Trophoblast cell (in vitro differentiated cells and primary cell): Measurements from ENCODE around the gene CDH1.

ENCODE experiments used
- DNase-seq, 2 donors: peaks; one replicate each; pipeline ENCODE4 v3.0.0-alpha.2; 2016
- H2AFZ ChIP-seq: 2 replicates; pipeline ENCODE4 v1.6.1; 2013; ENCODE audit warnings: low read length, moderate library complexity, mild to moderate bottlenecking; ENCODE audit not compliant: insufficient read depth, poor library complexity
- H2AK5ac ChIP-seq: 2 replicates; pipeline ENCODE4 v1.6.1; 2013; ENCODE audit warnings: mild to moderate bottlenecking, low read length
- H2BK120ac ChIP-seq: 2 replicates; pipeline ENCODE4 v1.6.1; 2013; ENCODE audit warnings: low read length, mild to moderate bottlenecking, moderate library complexity; ENCODE audit not compliant: insufficient read depth, poor library complexity
- H2BK12ac ChIP-seq: 2 replicates; pipeline ENCODE4 v1.6.1; 2013; ENCODE audit warnings: mild to moderate bottlenecking, low read length, moderate library complexity
- H2BK5ac ChIP-seq: 2 replicates; pipeline ENCODE4 v1.6.1; 2013; ENCODE audit warnings: low read length, low read depth, moderate library complexity, mild to moderate bottlenecking; ENCODE audit not compliant: poor library complexity
- H3K14ac ChIP-seq: 2 replicates; pipeline ENCODE4 v1.6.1; 2013; ENCODE audit warnings: mild to moderate bottlenecking, low read length
- H3K18ac ChIP-seq: 2 replicates; pipeline ENCODE4 v1.6.1; 2013; ENCODE audit warnings: mild to moderate bottlenecking, low read length
- H3K23ac ChIP-seq: 2 replicates; pipeline ENCODE4 v1.6.1; 2013; ENCODE audit warnings: low read length
- H3K27ac ChIP-seq: 2 replicates; pipeline ENCODE4 v1.5.1; 2013; ENCODE audit warnings: low read depth, mild to moderate bottlenecking, inconsistent platforms, low read length, moderate library complexity
- H3K27me3 ChIP-seq: 2 replicates; pipeline ENCODE4 v1.6.1; 2013; ENCODE audit warnings: inconsistent platforms, mild to moderate bottlenecking, low read length, moderate library complexity; ENCODE audit not compliant: insufficient read depth
- H3K36me3 ChIP-seq, 2 experiments: 1 replicate in 1 of 2; 2 replicates in 1 of 2; pipeline ENCODE4 v1.6.1; 2013; ENCODE audit warnings: low read length in 2 of 2, mild to moderate bottlenecking in 2 of 2, moderate library complexity in 1 of 2; ENCODE audit not compliant: insufficient read depth in 2 of 2, control insufficient read depth in 1 of 2
- H3K4ac ChIP-seq: 2 replicates; pipeline ENCODE4 v1.6.1; 2013; ENCODE audit warnings: low read depth, mild to moderate bottlenecking, low read length, moderate library complexity
- H3K4me1 ChIP-seq, 2 experiments: 1 replicate in 1 of 2; 2 replicates in 1 of 2; pipeline ENCODE4 v1.6.1; 2013; ENCODE audit warnings: low read length in 2 of 2, mild to moderate bottlenecking in 2 of 2, moderate library complexity in 1 of 2; ENCODE audit not compliant: insufficient read depth in 2 of 2, control insufficient read depth in 1 of 2
- H3K4me2 ChIP-seq: 2 replicates; pipeline ENCODE4 v1.6.1; 2013; ENCODE audit warnings: inconsistent platforms, mild to moderate bottlenecking, low read length, moderate library complexity
- H3K4me3 ChIP-seq: 2 replicates; pipeline ENCODE4 v1.5.1; 2013; ENCODE audit warnings: mild to moderate bottlenecking, low read depth, low read length, inconsistent platforms
- H3K79me1 ChIP-seq: one replicate; pipeline ENCODE4 v1.6.1; 2013; ENCODE audit warnings: low read length
- H3K79me2 ChIP-seq: 2 replicates; pipeline ENCODE4 v1.6.1; 2013; ENCODE audit warnings: low read length, mild to moderate bottlenecking; ENCODE audit not compliant: control insufficient read depth, insufficient read depth, poor library complexity
- H3K9ac ChIP-seq: 2 replicates; pipeline ENCODE4 v1.6.1; 2013; ENCODE audit warnings: mild to moderate bottlenecking, low read length
- H3K9me3 ChIP-seq: 2 replicates; pipeline ENCODE4 v1.6.1; 2013; ENCODE audit warnings: low read depth, mild to moderate bottlenecking, control low read depth, inconsistent platforms, low read length; ENCODE audit not compliant: insufficient read depth
- H4K12ac ChIP-seq: 2 replicates; pipeline ENCODE4 v1.6.1; 2013; ENCODE audit warnings: low read depth, mild to moderate bottlenecking, low read length, moderate library complexity
- H4K8ac ChIP-seq: 2 replicates; pipeline ENCODE4 v1.6.1; 2013; ENCODE audit warnings: low read depth, mild to moderate bottlenecking, low read length, moderate library complexity
- H4K91ac ChIP-seq: one replicate; pipeline ENCODE4 v1.6.1; 2013; ENCODE audit warnings: low read depth, mild to moderate bottlenecking, low read length, moderate library complexity
- WGBS: extraction: QIAGEN DNeasy Blood & Tissue Kit; methylation state at CpG from one replicate; pipeline ENCODE4 v1.1.7; 2013; ENCODE audit warnings: missing lambda C conversion rate; ENCODE audit not compliant: insufficient read length, insufficient coverage; ENCODE audit errors: extremely low coverage; 5-methylcytosine and 5-hydroxymethylcytosine counted together

The CDH1 gene

GRCh38 chr16:68731637-68732036, 5.5 kb upstream of the CDH1 start:
- Histone ChIP-seq H2BK12ac (peak overlapping the region; percentile 97), H2AFZ (no peak overlapping the region), H3K36me3 (no peaks in the 10 kb centered on the region), H3K4me1 (peaks cover 10 to 17% of the 10 kb centered on the region in 2 experiments), H2BK120ac (peak overlapping the region; percentile 55), H3K4me2 (no peak overlapping the region), H4K8ac (peak overlapping the region; percentile 61), H3K23ac (no peak overlapping the region), H3K27me3 (no peaks in the 10 kb centered on the region), H3K27ac (peak overlapping the region; percentile 95), H3K14ac (no peak overlapping the region), H4K12ac (no peak overlapping the region), H2BK5ac (peak overlapping the region; percentile 80), H3K9me3 (no peaks in the 10 kb centered on the region), H3K4ac (no peak overlapping the region), H3K4me3 (no peak overlapping the region), H3K9ac (no peak overlapping the region), H3K79me2 (no peaks in the 10 kb centered on the region), H4K91ac (peak overlapping the region; percentile 46), H3K79me1 (peaks cover 18% of the 10 kb centered on the region), H3K18ac (no peak overlapping the region), H2AK5ac (peak overlapping the region; percentile 82)
- DNase-seq: no peak
- WGBS: no CpG with 5 or more reads among the region's 3 CpGs

GRCh38 chr16:68732042-68732680, 4.9 kb upstream of the CDH1 start:
- Histone ChIP-seq H3K27me3 (no peaks in the 10 kb centered on the region), H3K4me2 (peak overlapping the region; percentile 58), H3K4me1 (peaks cover 13 to 17% of the 10 kb centered on the region in 2 experiments), H2AFZ (no peak overlapping the region), H3K36me3 (no peaks in the 10 kb centered on the region), H3K18ac (peak overlapping the region; percentile 39), H4K91ac (peak overlapping the region; percentile 84), H3K9me3 (no peaks in the 10 kb centered on the region), H3K79me2 (peaks cover under 1% of the 10 kb centered on the region), H3K4ac (no peak overlapping the region), H2BK12ac (peak overlapping the region; percentile 37), H3K4me3 (no peak overlapping the region), H2BK120ac (peak overlapping the region; percentile 24), H3K27ac (peak overlapping the region; percentile 95), H3K23ac (no peak overlapping the region), H3K14ac (peak overlapping the region; percentile 11), H3K79me1 (peaks cover 19% of the 10 kb centered on the region), H3K9ac (no peak overlapping the region), H2AK5ac (no peak overlapping the region), H2BK5ac (peak overlapping the region; percentile 91), H4K12ac (no peak overlapping the region), H4K8ac (no peak overlapping the region)
- no CpG with 5 or more reads among the region's 8 CpGs for WGBS
- DNase-seq: peak; percentile 95 to 98

- Histone ChIP-seq H2AFZ (no peak overlapping the region), H3K4me1 (peaks cover 13 to 17% of the 10 kb centered on the region in 2 experiments), H3K4me3 (no peak overlapping the region), H3K9ac (no peak overlapping the region), H2BK5ac (peak overlapping the region; percentile 91), H3K14ac (no peak overlapping the region), H2BK12ac (peak overlapping the region; percentile 72), H3K4ac (no peak overlapping the region), H3K4me2 (peak overlapping the region; percentile 58), H3K9me3 (peaks cover 1% of the 10 kb centered on the region), H3K27ac (peak overlapping the region; percentile 95), H4K91ac (peak overlapping the region; percentile 84), H4K12ac (no peak overlapping the region), H4K8ac (peak overlapping the region; percentile 13), H3K36me3 (no peaks in the 10 kb centered on the region), H3K18ac (no peak overlapping the region), H3K79me2 (peaks cover 7% of the 10 kb centered on the region), H3K23ac (no peak overlapping the region), H2BK120ac (peak overlapping the region; percentile 44), H3K79me1 (peaks cover 22% of the 10 kb centered on the region), H2AK5ac (no peak overlapping the region), H3K27me3 (no peaks in the 10 kb centered on the region)
- peak; percentile 70 to 81 for DNase-seq
- WGBS: no CpG with 5 or more reads among the region's 4 CpGs
Measured at GRCh38 chr16:68732741-68733399, 4.2 kb upstream of the CDH1 start.

- H2BK120ac ChIP-seq: peak overlapping the region; percentile 44
- H2BK5ac ChIP-seq: peak overlapping the region; percentile 71
- no peak overlapping the region for H3K4ac ChIP-seq
- no peak overlapping the region for H2AFZ ChIP-seq
- H3K79me1 ChIP-seq: peaks cover 28% of the 10 kb centered on the region
- H2BK12ac ChIP-seq: peak overlapping the region; percentile 91
- peak overlapping the region; percentile 75 for H2AK5ac ChIP-seq
- H3K27ac ChIP-seq: peak overlapping the region; percentile 81
- peak overlapping the region; percentile 26 for H3K14ac ChIP-seq
- DNase-seq: no peak
- no peak overlapping the region for H3K4me3 ChIP-seq
- H3K9me3 ChIP-seq: peaks cover 1% of the 10 kb centered on the region
- WGBS: no CpG with 5 or more reads among the region's 9 CpGs
- no peak overlapping the region for H3K9ac ChIP-seq
- H3K18ac ChIP-seq: no peak overlapping the region
- no peak overlapping the region for H3K4me2 ChIP-seq
- no peak overlapping the region for H4K12ac ChIP-seq
- H3K23ac ChIP-seq: no peak overlapping the region
- H3K36me3 ChIP-seq: no peaks in the 10 kb centered on the region
- peak overlapping the region; percentile 84 for H4K91ac ChIP-seq
- H3K4me1 ChIP-seq: peaks cover 13 to 20% of the 10 kb centered on the region in 2 experiments
- H4K8ac ChIP-seq: no peak overlapping the region
- no peaks in the 10 kb centered on the region for H3K27me3 ChIP-seq
- H3K79me2 ChIP-seq: peaks cover 12% of the 10 kb centered on the region
Measured at GRCh38 chr16:68733570-68733969, 3.5 kb upstream of the CDH1 start.
